GM23248 (cell line): Measurements from ENCODE around the gene ASPSCR1. TPM values are rescaled to one million over a fixed set of nuclear protein-coding genes. Genes with fewer than 3 reads are reported as not detected.

Experiments used
- DNase-seq: peaks from one replicate; pipeline ENCODE4 v3.0.0-alpha.2; 2015
- H2AFZ ChIP-seq: fragments of 200-600 bp; sonication (generic); 2 replicates; pipeline ENCODE4 v1.6.1; 2016; ENCODE audit warnings: antibody characterized with exemption
- H3F3A ChIP-seq: fragments of 200-600 bp; sonication (generic); 2 replicates; pipeline ENCODE4 v1.6.1; 2016; ENCODE audit warnings: mild to moderate bottlenecking, antibody characterized with exemption, mixed run types; ENCODE audit not compliant: insufficient read depth
- H3K27ac ChIP-seq: fragments of 200-600 bp; sonication (generic); 2 replicates; pipeline ENCODE4 v1.5.1; 2016; ENCODE audit warnings: mild to moderate bottlenecking
- H3K27me3 ChIP-seq: fragments of 200-600 bp; sonication (generic); replicated peaks from 2 replicates; pipeline ENCODE4 v1.6.1; 2016; ENCODE audit warnings: mild to moderate bottlenecking; ENCODE audit not compliant: insufficient read depth
- H3K36me3 ChIP-seq: fragments of 200-600 bp; sonication (generic); 2 replicates; pipeline ENCODE4 v1.6.1; 2016; ENCODE audit warnings: low read depth, mild to moderate bottlenecking
- H3K4me1 ChIP-seq: fragments of 200-600 bp; sonication (generic); 2 replicates; pipeline ENCODE4 v1.6.1; 2016; ENCODE audit warnings: mild to moderate bottlenecking; ENCODE audit not compliant: insufficient read depth
- H3K4me2 ChIP-seq: fragments of 200-600 bp; sonication (generic); one replicate; pipeline ENCODE4 v1.6.1; 2016; ENCODE audit warnings: mild to moderate bottlenecking; ENCODE audit not compliant: unreplicated experiment
- H3K4me3 ChIP-seq: fragments of 200-600 bp; sonication (generic); 2 replicates; pipeline ENCODE4 v1.5.1; 2016; ENCODE audit warnings: mild to moderate bottlenecking
- H3K79me2 ChIP-seq: fragments of 200-600 bp; sonication (generic); 2 replicates; pipeline ENCODE4 v1.6.1; 2016; ENCODE audit warnings: mild to moderate bottlenecking; ENCODE audit not compliant: insufficient read depth
- H3K9ac ChIP-seq: fragments of 200-600 bp; sonication (generic); 2 replicates; pipeline ENCODE4 v1.6.1; 2016; ENCODE audit warnings: mild to moderate bottlenecking
- H3K9me2 ChIP-seq: fragments of 200-600 bp; sonication (generic); 2 replicates; pipeline ENCODE4 v1.6.1; 2016; ENCODE audit warnings: mixed run types, mild to moderate bottlenecking, moderate library complexity; ENCODE audit not compliant: insufficient read depth
- H3K9me3 ChIP-seq: fragments of 200-600 bp; sonication (generic); one replicate; pipeline ENCODE4 v1.6.1; 2017; ENCODE audit warnings: low read depth
- H4K20me1 ChIP-seq: fragments of 200-600 bp; sonication (generic); 2 replicates; pipeline ENCODE4 v1.6.0; 2016; ENCODE audit not compliant: insufficient read depth
- EZH2 ChIP-seq: fragments of 200-600 bp; sonication (generic); IDR thresholded peaks from 2 replicates; pipeline ENCODE4 v1.6.1; 2018; ENCODE audit warnings: antibody characterized with exemption, mild to moderate bottlenecking; ENCODE audit not compliant: insufficient read depth, poor library complexity, severe bottlenecking
- EZH2phosphoT487 ChIP-seq: fragments of 200-600 bp; sonication (generic); IDR thresholded peaks from 2 replicates; pipeline ENCODE4 v1.6.1; 2018; ENCODE audit warnings: antibody characterized with exemption, moderate library complexity, mild to moderate bottlenecking, low read depth; ENCODE audit not compliant: insufficient read depth
- WGBS, 2 experiments: methylation state at CpG; one replicate each; pipeline ENCODE4 v1.1.6; 2015 to 2017; ENCODE audit warnings: low lambda C conversion rate in 2 of 2, low coverage in 1 of 2; ENCODE audit errors: missing lambda C conversion rate in 2 of 2; 5-methylcytosine and 5-hydroxymethylcytosine counted together
- in situ Hi-C: fragments of 300-500 bp; cut with MboI; formaldehyde crosslinking; loops from 2 replicates; pipeline ENCODE4 v1.15.0; 2020
- polyA plus RNA-seq: library from polyadenylated mRNA; unstranded; fragments of >200 nt; fragmentation: Nextera tagmentation; extraction: Ambion mirVana; gene quantifications from 2 replicates; pipeline ENCODE4 v1.2.1, GENCODE V29; 2016
- total RNA-seq: library from RNA; depleted of rRNA; stranded (reverse); fragments of >200 nt; shearing (Covaris generic); gene quantifications from 2 replicates; pipeline ENCODE4 v1.2.3, GENCODE V29; 2014

The ASPSCR1 gene
- total and polyA plus RNA-seq, 2 experiments from 2014 or later: 20.6 to 23.5 TPM

- no peaks in the 10 kb centered on the region for H3K27me3 ChIP-seq
- no peak overlapping the region for H3K4me3 ChIP-seq
- peaks cover 19% of the 10 kb centered on the region for H3K79me2 ChIP-seq
- 65 to 72% methylated on average over 18 to 19 of the region's 19 CpGs for WGBS, 2 experiments
- H3K9me3 ChIP-seq: no peaks in the 10 kb centered on the region
- no peak overlapping the region for H3K27ac ChIP-seq
- H3K36me3 ChIP-seq: no peaks in the 10 kb centered on the region
- in situ Hi-C loops: no loop called here
- no peak overlapping the region for H3K4me2 ChIP-seq
- H4K20me1 ChIP-seq: no peaks in the 10 kb centered on the region
- H3K4me1 ChIP-seq: peaks cover 3% of the 10 kb centered on the region; the same call in 1 of the 2 replicates
- no peaks in the 10 kb centered on the region for H3K9me2 ChIP-seq
- no peak overlapping the region for H2AFZ ChIP-seq
- H3F3A ChIP-seq: no peaks in the 10 kb centered on the region
- TF ChIP-seq EZH2phosphoT487: no peak
- TF ChIP-seq EZH2: no peak
- H3K9ac ChIP-seq: no peak overlapping the region
- DNase-seq: no peak
Measured at GRCh38 chr17:82059272-82060000, 82.0 kb downstream of the ASPSCR1 start.

DNA sequence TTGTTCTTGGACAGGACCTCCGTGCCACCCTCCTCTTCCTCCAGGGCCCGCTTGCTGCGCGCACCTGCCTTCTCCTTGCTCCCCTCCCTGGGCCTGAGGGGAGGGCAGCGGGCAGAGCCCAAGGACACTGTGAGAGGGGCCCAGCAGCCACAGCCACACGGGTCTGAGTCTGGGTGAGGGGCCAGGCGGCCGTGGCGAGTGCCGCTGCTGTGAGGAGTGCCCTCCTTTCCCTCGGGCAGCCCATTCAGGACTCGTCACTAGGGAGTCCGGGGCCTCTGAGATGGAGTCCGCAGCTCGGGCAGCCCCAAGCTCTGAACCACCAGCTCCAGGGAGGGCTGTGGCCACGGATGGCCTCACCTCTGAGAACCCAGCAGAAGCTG, 82.6 kb downstream of the ASPSCR1 start:
- Histone ChIP-seq H3K4me2 (no peak overlapping the region), H2AFZ (no peak overlapping the region), H3K9me2 (no peaks in the 10 kb centered on the region), H3K79me2 (peaks cover 25% of the 10 kb centered on the region), H3K9ac (no peak overlapping the region), H3K27me3 (no peaks in the 10 kb centered on the region), H3K9me3 (no peaks in the 10 kb centered on the region), H3F3A (no peaks in the 10 kb centered on the region), H3K4me1 (peaks cover 3% of the 10 kb centered on the region; the same call in 1 of the 2 replicates), H4K20me1 (no peaks in the 10 kb centered on the region), H3K4me3 (no peak overlapping the region), H3K36me3 (no peaks in the 10 kb centered on the region), H3K27ac (no peak overlapping the region)
- WGBS, 2 experiments: 86 to 87% methylated on average over 15 to 16 of the region's 16 CpGs
- in situ Hi-C loops: no loop called here
- TF ChIP-seq EZH2phosphoT487: no peak
- TF ChIP-seq EZH2: no peak
- DNase-seq: no peak

DNA sequence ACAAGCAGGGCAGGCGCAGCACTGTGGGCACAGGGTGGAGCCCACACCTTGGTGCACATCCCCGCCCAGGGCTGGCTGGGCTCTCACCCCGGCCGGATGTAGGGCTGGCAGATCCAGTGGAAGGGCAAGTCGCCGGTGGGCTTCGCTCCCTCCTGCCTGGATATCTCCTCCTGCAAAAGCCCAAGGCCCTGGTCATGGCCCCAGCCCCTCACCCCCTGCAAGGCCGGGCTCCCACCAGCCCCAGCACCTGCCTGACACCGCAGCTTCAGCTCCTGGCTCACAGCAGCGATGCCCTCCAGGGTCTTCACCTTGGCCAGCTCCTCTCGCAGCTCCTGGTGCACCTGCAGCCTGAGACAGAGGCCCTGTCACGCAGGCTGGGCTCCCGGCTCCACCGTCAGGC, 83.2 kb downstream of the ASPSCR1 start:
- H3K36me3 ChIP-seq: no peaks in the 10 kb centered on the region
- no peak overlapping the region for H3K4me3 ChIP-seq
- no peak overlapping the region for H3K4me2 ChIP-seq
- no peak for DNase-seq
- H3K9ac ChIP-seq: no peak overlapping the region
- H3K4me1 ChIP-seq: peaks cover 3% of the 10 kb centered on the region; the same call in 1 of the 2 replicates
- H3K27me3 ChIP-seq: no peaks in the 10 kb centered on the region
- H3K79me2 ChIP-seq: peaks cover 29% of the 10 kb centered on the region
- in situ Hi-C loops: no loop called here
- TF ChIP-seq EZH2phosphoT487 (no peak), EZH2 (no peak)
- no peaks in the 10 kb centered on the region for H4K20me1 ChIP-seq
- H2AFZ ChIP-seq: no peak overlapping the region
- no peak overlapping the region for H3K27ac ChIP-seq
- H3K9me2 ChIP-seq: no peaks in the 10 kb centered on the region
- 93% methylated on average over 13 to 14 of the region's 14 CpGs for WGBS, 2 experiments
- no peaks in the 10 kb centered on the region for H3K9me3 ChIP-seq
- no peaks in the 10 kb centered on the region for H3F3A ChIP-seq

GRCh38 chr17:82061047-82061925, 83.9 kb downstream of the ASPSCR1 start:
- TF ChIP-seq EZH2phosphoT487 (no peak), EZH2 (no peak)
- Histone ChIP-seq H3K9me3 (no peaks in the 10 kb centered on the region), H3K9ac (no peak overlapping the region), H3K4me1 (peaks cover 3% of the 10 kb centered on the region; the same call in 1 of the 2 replicates), H2AFZ (no peak overlapping the region), H4K20me1 (no peaks in the 10 kb centered on the region), H3K27ac (no peak overlapping the region), H3K4me3 (no peak overlapping the region), H3K9me2 (no peaks in the 10 kb centered on the region), H3K36me3 (no peaks in the 10 kb centered on the region), H3K27me3 (no peaks in the 10 kb centered on the region), H3F3A (no peaks in the 10 kb centered on the region), H3K4me2 (no peak overlapping the region), H3K79me2 (peaks cover 35% of the 10 kb centered on the region)
- in situ Hi-C loops: no loop called here
- no peak for DNase-seq
- 87 to 89% methylated on average over 34 of the region's 34 CpGs for WGBS, 2 experiments
